Measurements from ENCODE around the gene CLMN.

- TF ChIP-seq CTCF (IDR thresholded peaks at IDR 0.05) (no peak), EZH2 (IDR thresholded peaks at IDR 0.05) (no peak), EZH2phosphoT487 (IDR thresholded peaks at IDR 0.05) (no peak)
Measured at GRCh38 chr14:95344536-95344935, 24.8 kb upstream of the CLMN start.

Data from neural progenitor cell (in vitro differentiated cells).